Measurements from ENCODE around the gene NGDN.

The NGDN gene

DNA sequence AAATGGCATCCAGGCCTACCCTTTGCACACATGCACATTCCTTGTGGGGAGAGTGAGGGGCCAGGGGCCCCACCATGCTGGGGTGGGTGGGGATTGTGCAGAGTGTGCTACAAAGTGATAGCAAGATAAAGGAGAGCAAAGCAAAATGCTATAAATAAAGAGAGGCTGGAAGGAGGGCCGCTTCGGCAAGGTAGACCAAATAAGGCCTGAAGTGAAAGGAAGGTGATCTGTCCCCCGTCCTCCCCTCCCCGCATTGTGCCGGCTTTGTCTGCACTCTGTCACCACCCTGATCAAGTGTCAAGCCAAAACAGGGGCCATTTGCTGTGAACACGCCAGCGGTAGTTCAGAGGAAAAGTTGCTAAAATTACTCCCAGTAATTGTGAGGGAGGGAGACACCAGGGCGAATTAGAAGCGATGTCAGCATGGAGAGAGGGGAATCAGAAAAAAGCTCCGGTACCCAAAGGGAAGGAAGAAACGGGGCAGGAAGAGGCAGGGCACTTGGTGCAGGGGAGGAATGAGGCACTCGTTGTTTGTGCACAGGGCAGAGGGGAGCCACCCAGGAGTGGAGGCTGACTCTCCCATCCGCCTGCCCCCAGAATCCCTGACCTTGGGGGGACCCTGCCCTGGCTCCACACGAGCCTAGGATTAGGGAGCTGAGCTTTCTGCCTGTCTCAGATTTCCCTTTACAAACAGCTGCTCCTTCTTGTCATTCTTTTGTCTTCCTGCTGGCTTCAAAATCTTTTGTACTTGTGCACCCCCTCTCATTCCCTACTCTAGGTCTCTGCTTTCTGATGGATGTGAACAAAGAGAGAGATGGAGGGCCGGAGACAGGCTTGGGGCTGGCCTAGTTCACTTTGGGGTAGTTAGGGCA is 31.2 kb upstream of the NGDN start:
- H3K27me3 ChIP-seq: no peaks in the 10 kb centered on the region; the same call in 1 of the 2 replicates
- no peaks in the 10 kb centered on the region for H3K9me3 ChIP-seq
- DNase-seq: no peak
- no peaks in the 10 kb centered on the region for H3K36me3 ChIP-seq
- TF ChIP-seq CTCF (IDR thresholded peaks at IDR 0.05; ENCODE audit: low read depth, low read length): no peak
- H3K4me3 ChIP-seq (ENCODE audit: low read depth, low read length): no peak overlapping the region
- no peaks in the 10 kb centered on the region for H3K4me1 ChIP-seq

GRCh38 chr14:23439107-23439835 is 30.2 kb upstream of the NGDN start:
- H3K27me3 ChIP-seq: no peaks in the 10 kb centered on the region; the same call in 1 of the 2 replicates
- H3K4me3 ChIP-seq (ENCODE audit: low read depth, low read length): no peak overlapping the region
- no peaks in the 10 kb centered on the region for H3K9me3 ChIP-seq
- no peaks in the 10 kb centered on the region for H3K4me1 ChIP-seq
- no peaks in the 10 kb centered on the region for H3K36me3 ChIP-seq
- no peak for DNase-seq
- no peak for TF ChIP-seq CTCF (IDR thresholded peaks at IDR 0.05; ENCODE audit: low read depth, low read length)

DNA sequence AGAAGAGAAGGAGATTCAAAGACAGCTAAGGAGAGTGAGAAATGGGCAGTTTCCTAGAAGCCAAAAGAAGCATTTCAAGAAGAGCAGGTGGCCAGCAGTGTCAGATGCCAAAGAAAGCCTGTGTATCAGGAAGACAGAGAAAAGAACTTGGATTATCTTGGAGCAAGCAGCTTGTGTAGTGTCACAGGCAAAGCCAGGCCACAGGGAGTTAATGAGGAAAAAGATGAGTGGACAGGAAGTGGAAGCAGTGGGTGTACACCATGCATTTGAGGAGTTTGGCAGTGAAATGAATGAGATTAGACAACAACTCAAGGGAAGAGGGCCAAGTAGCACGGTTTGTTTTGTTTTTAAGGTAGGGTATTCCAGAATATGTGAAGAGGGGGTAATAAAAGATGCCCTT is 28.4 kb upstream of the NGDN start:
- TF ChIP-seq CTCF (IDR thresholded peaks at IDR 0.05; ENCODE audit: low read depth, low read length): no peak
- H3K4me1 ChIP-seq: no peaks in the 10 kb centered on the region
- no peaks in the 10 kb centered on the region for H3K36me3 ChIP-seq
- no peaks in the 10 kb centered on the region for H3K27me3 ChIP-seq
- no peak overlapping the region for H3K4me3 ChIP-seq (ENCODE audit: low read depth, low read length)
- no peaks in the 10 kb centered on the region for H3K9me3 ChIP-seq
- no peak for DNase-seq

- Histone ChIP-seq H3K36me3 (no peaks in the 10 kb centered on the region), H3K27me3 (no peaks in the 10 kb centered on the region), H3K4me3 (ENCODE audit: low read depth, low read length) (no peak overlapping the region), H3K4me1 (no peaks in the 10 kb centered on the region), H3K9me3 (no peaks in the 10 kb centered on the region)
- no peak for TF ChIP-seq CTCF (IDR thresholded peaks at IDR 0.05; ENCODE audit: low read depth, low read length)
- no peak for DNase-seq
Measured at GRCh38 chr14:23442721-23443356, 26.7 kb upstream of the NGDN start.

- no peaks in the 10 kb centered on the region for H3K27me3 ChIP-seq
- TF ChIP-seq CTCF (IDR thresholded peaks at IDR 0.05; ENCODE audit: low read depth, low read length): no peak
- H3K4me1 ChIP-seq: no peaks in the 10 kb centered on the region
- H3K36me3 ChIP-seq: no peaks in the 10 kb centered on the region
- H3K9me3 ChIP-seq: no peaks in the 10 kb centered on the region
- no peak for DNase-seq
- H3K4me3 ChIP-seq (ENCODE audit: low read depth, low read length): no peak overlapping the region
Measured at GRCh38 chr14:23443411-23443812, 26.1 kb upstream of the NGDN start.
